GM12872 (cell line): ENCODE measurements around the gene FAM83G.

ENCODE experiments used
- TF ChIP-seq, protein P1 (sequence below): IDR thresholded peaks from 3 replicates; pipeline ENCODE4 v1.5.1; 2011; ENCODE audit warnings: low read depth, mild to moderate bottlenecking, low read length, moderate library complexity; ENCODE audit not compliant: insufficient read depth

The FAM83G gene

DNA sequence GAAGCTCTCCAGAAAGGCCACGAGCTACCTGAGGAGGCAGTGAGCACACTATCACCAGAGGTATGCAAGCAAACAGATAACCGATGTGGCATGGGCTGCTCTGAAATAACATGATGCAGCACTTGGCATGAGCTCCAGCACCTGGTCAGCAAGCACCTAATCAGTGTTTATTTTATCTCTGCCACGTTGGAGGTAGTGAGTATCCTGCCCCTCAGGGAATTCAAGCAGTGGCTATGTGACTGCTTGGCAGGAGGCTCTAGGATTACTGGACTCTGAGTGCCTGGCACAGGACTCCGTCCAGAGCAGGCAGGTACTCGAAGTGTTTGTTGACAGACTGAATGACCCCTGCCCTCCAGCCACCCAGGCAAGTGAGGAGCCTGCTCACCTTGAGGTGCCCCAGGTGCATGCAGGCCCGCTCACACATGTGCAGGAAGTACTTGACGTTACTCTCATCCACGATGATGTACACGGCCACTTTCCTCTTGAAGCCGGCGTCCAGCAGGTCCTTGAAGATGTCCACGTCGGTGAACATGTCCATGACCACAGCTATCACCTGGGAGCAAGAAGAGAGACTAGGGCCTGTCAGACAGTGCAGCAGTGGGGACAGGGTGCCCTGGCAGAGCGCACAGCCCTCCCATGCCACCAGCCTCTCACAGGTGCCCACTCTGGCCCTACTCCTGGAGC lies 16.6 kb downstream of the FAM83G start:
- TF ChIP-seq, protein P1, sequence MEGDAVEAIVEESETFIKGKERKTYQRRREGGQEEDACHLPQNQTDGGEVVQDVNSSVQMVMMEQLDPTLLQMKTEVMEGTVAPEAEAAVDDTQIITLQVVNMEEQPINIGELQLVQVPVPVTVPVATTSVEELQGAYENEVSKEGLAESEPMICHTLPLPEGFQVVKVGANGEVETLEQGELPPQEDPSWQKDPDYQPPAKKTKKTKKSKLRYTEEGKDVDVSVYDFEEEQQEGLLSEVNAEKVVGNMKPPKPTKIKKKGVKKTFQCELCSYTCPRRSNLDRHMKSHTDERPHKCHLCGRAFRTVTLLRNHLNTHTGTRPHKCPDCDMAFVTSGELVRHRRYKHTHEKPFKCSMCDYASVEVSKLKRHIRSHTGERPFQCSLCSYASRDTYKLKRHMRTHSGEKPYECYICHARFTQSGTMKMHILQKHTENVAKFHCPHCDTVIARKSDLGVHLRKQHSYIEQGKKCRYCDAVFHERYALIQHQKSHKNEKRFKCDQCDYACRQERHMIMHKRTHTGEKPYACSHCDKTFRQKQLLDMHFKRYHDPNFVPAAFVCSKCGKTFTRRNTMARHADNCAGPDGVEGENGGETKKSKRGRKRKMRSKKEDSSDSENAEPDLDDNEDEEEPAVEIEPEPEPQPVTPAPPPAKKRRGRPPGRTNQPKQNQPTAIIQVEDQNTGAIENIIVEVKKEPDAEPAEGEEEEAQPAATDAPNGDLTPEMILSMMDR = no peak

DNA sequence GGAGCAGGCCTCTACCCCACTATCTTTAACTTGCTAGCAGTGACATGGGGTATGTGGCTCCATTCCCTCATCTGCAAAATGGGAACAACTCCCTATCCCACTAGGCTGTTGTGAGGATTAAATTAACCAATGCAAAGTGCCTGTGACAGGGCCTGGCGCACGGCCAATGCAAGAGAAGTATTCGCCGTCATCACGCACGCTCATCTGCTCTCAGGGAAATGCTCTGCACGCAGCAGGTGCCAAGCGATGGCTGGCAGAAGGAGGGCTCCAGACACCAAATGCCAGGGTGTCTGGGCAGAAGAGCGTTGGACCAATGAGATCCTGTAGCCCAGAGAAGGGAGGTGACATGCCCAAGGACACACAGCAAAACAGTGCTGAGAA lies 17.3 kb downstream of the FAM83G start:
- TF ChIP-seq, protein P1 = no peak

DNA sequence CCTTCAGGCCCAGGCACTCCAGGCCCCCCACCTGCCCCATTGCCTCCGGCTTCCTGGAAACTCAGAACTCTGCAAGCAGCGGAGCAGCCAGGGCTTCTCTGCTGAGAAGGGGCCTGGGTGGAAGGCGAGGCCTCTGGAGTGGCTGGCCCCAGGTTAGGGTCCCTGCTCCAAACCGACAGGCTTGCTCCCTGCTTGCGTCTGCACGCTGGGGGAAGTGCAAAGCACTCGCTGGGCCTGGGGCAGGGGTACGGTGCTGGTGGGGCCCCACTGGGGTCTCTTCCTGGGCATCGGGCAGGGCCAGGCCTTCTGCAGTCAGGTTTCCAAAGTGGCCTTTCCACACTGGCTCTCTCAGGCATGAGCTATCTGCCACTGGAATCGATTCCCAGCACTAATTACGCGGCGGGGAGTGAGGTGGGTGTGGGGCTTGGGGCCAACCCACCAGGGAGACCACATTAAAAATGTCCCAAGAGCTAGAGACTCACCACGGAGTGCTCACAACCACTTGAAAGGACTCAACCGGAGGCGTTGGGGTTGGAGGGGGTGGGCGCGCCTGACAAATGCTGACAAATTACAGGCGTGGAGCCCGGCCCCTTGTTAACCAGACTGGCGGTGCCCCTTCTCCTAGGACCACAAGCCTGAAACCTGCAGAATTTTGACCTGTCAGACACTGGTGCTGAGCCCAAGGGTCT lies 17.9 kb downstream of the FAM83G start:
- TF ChIP-seq, protein P1 = no peak

DNA sequence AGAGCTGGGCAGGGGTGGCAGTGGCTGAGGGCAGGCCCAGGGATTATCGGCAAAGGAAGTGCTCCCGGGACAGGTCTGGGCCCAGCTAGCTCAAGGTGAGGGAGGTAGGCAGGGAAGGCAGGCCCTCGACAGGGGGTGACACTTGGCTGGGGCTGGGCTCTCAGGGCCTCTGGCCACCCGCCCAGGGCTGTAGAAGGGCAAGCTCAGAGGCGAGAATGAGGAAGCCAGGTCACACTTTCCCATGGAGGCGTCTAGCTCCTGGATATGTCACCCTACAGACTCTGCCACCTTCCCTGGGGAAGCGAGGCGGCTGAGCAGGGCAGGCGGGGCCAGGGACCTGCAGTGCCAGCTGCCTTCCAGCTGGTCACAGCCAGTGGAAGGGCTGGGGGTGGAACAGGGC lies 19.1 kb downstream of the FAM83G start:
- TF ChIP-seq, protein P1 = no peak

DNA sequence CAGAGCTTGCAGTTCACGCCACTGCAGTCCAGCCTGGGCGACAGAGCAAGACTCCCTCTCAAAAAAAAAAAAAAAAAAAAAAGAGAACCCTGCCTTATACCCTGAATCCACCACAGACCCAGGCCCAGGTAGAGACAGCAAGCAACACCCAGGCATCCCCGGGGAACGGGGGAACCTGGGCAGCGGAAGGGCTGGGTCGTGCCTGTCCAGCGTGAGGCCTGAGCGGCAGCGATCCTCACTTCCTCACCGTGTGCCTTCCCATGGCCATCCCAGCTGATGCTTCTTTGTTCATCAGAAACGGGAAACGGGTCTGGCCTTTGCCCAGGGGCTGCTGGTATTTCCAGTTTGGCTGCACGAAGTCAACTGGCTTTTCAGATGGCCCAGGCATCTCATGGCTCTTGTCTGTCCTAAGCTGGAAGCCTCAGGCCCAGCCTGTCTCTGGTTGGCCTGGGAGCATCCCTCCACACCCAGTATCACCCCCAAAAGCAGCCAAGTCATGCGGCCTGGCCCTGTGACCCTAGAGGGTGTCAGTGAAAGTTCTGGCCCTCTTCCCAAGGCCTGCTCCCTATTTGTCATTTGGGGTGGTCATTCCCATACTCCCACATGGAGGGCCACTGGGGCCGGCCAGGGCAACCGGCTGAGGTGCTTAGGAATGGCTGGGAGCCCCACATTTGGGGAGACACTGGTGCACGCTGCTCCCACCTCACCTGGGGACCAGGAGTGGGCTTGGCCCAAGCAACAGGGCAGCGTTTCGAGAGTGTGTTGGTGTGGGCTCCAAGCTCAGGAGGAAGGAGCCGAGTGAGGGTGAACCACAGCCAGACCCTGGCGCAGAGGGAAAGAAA lies 20.1 kb downstream of the FAM83G start:
- TF ChIP-seq, protein P1 = no peak

DNA sequence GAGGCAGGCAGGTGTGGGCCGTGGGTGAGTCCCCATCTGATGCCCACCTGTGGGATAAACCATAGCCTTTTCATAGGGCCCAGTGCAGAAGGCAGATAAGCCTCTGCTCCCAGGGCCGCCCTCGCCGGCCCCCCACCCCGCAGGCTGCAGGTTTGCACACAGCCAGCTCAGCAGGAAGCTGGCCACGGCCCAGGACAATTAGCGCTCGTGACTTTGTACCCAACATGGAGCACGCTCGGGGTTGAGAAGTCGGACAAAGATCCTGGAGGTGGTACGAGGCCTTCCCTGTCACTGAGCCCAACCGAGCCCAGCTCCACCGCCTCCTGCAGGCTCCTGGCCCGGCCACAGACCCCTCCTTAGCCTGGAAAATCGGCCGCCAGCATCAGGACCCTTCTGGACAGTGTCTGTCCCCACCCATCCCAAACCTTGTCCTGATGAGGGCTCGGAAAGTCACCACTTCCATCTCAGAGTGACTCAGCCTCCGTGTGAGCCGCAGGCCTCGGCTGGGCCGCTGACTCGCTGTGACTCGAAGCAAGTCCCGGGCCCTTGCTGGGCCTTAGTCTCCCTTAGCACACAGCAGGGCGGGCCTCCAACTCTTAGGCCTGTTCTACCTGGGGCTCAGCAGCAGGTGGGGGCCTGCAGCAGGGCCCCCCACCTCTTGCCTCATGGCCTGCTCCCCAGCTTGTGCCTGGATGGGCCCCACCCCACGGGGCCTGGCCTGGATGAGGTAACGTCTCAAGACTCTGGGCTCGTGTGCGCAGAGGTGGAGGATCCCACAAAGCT lies 22.7 kb downstream of the FAM83G start:
- TF ChIP-seq, protein P1 = no peak

DNA sequence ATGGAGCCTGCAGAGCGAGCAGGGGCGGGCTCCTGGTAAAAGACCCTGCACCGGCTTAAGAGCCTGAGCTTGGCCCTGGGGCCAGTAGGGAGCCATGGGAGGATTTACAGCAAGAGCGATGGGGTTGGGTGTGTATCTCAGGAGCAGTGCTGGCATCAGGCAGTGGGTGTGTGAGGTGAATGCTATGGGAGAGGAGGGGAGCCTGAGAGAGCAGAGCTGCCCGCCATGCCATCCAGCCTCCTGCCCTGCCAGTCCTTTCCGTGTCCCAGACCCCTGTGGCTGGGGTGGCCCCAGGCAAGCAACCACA lies 23.3 kb downstream of the FAM83G start:
- TF ChIP-seq, protein P1 = no peak
